LNCaP clone FGC (cell line): ENCODE results near the gene CATSPER4.

Source experiments
- DNase-seq: peaks from one replicate; pipeline ENCODE4 v3.0.0-alpha.2; 2011; ENCODE audit warnings: low read depth
- H3K4me3 ChIP-seq: 2 replicates; pipeline ENCODE4 v1.5.1; 2011; ENCODE audit warnings: mild to moderate bottlenecking, low read depth, low read length, control low read depth
- TF ChIP-seq, protein P1 (sequence below): IDR thresholded peaks from 2 replicates; pipeline ENCODE4 v1.5.1; 2012; ENCODE audit warnings: mild to moderate bottlenecking; ENCODE audit not compliant: control insufficient read depth, insufficient read depth; ENCODE audit errors: extremely low read depth

The CATSPER4 gene

DNA sequence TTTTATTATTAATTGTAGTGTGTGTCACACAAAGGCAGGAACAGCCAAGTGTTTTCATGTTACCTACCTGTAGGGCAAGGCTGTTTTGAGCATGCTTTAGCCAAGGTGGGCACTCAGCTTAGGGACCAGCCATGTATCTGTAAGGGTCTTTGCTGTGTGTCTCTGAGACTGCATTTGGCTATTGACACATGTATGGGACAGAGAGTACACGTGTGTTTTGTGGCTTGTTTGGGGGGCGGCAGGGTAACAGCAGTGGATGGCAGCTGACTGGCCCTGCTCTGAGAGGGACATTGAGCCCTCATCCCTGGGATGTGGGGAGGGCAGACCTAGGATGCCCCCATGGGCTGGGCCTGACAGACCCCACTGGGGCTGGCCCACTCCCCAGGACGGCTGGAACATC lies 6.9 kb downstream of the CATSPER4 start:
- DNase-seq: no peak
- TF ChIP-seq, protein P1, sequence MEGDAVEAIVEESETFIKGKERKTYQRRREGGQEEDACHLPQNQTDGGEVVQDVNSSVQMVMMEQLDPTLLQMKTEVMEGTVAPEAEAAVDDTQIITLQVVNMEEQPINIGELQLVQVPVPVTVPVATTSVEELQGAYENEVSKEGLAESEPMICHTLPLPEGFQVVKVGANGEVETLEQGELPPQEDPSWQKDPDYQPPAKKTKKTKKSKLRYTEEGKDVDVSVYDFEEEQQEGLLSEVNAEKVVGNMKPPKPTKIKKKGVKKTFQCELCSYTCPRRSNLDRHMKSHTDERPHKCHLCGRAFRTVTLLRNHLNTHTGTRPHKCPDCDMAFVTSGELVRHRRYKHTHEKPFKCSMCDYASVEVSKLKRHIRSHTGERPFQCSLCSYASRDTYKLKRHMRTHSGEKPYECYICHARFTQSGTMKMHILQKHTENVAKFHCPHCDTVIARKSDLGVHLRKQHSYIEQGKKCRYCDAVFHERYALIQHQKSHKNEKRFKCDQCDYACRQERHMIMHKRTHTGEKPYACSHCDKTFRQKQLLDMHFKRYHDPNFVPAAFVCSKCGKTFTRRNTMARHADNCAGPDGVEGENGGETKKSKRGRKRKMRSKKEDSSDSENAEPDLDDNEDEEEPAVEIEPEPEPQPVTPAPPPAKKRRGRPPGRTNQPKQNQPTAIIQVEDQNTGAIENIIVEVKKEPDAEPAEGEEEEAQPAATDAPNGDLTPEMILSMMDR: no peak
- H3K4me3 ChIP-seq: no peak overlapping the region

DNA sequence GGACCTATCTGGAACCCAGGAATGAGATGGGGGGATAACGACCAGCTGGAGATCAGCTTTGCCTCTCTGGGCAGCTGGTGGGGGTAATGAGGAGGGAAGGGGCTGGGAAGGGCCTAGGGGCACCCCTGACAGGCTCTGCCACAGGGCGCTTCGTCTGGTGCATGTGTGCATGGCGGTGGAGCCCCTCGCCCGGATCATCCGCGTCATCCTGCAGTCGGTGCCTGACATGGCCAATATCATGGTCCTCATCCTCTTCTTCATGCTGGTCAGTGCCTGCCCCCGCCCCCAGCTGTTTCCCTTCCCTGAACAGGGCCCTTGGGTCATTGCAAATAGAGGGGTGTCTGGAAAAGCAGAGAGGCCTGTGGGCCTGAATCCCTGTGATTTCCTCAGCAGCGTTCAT lies 7.4 kb downstream of the CATSPER4 start:
- TF ChIP-seq, protein P1: no peak
- DNase-seq: no peak
- H3K4me3 ChIP-seq: no peak overlapping the region

DNA sequence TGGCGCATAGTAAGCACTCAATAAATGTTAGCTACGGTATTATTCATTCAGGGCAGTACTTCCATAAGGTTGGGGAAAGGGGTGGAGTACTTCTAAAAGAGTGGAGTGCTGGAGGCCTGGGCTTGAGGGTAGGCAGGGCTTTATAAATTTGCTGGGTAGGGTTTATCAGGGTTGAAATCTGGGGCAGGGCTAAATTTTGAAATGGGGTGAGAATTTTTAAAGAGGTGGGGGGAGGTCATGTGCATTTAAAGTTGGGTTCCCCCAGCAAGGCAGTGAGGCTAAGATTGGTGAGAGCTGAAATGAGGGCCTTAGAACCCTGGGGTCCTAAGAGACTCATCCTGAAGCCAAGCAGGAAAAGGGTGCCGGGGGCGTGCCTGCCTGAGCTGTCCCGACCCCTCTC lies 10.0 kb downstream of the CATSPER4 start:
- TF ChIP-seq, protein P1: no peak
- no peak overlapping the region for H3K4me3 ChIP-seq
- DNase-seq: no peak

DNA sequence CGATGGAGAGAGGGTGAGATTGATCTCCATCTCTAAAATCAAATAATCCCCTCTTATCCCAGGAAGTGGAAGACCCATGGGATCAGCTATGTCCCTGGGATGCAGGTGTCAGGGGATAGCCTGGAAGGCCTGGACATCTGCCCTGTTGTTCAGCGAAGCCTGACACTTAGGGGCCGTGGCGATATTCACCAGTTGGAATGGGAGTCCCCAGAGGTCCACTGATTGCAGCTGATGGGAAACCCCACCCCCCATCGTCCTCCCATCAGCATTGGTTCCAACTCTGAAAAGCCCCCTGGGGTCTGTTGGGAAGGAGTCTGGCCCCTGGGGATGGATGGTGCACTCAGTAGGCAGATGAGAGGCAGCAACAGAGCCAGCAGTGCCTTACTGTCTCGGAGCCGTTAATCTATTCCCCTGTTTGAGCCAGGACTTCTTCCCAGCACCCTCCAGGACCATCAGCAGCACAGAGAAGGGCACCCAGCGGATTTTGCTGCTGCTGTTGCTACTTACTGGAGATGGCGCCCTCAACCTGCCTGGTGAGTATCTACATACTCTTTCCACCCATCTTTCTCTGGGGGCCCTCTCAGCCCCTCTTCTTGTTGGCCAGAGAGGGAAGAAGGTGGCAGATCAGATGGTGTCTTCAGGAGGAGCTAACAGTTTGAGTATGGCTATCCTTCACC lies 13.4 kb downstream of the CATSPER4 start:
- DNase-seq: no peak
- TF ChIP-seq, protein P1: no peak
- no peak overlapping the region for H3K4me3 ChIP-seq

DNA sequence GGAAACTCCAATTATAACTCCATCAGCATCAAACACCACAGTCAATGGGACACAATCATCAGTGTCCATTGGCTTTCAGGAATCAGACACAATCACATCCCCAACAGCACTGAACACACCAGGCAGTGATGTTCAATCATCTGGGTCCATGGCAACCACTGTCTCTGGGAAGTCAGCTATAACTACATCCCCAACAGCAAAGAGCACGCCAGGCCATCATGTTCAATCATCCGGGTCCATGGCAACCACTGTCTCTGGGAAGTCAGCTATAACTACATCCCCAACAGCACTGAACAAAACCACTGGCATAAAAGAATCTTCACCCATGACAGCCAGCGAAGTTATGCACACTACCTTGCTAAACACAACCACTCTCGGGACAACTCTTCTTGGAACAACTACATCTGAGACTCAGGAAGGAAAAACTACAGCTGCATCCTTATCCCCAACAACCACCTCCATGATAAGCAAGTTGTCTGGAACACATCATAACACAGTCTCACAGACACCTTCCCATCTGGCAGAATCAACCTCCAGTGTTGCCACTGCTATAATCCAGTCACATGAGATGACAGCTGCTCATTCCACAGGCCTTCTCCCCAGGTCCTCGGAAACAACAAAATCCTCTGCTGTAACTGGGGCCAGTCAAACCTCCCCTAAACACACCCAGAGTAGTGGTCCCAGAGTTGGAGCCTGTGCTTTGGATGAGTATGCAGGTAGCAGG lies 19.9 kb downstream of the CATSPER4 start:
- TF ChIP-seq, protein P1: no peak
- H3K4me3 ChIP-seq: no peak overlapping the region
- no peak for DNase-seq

DNA sequence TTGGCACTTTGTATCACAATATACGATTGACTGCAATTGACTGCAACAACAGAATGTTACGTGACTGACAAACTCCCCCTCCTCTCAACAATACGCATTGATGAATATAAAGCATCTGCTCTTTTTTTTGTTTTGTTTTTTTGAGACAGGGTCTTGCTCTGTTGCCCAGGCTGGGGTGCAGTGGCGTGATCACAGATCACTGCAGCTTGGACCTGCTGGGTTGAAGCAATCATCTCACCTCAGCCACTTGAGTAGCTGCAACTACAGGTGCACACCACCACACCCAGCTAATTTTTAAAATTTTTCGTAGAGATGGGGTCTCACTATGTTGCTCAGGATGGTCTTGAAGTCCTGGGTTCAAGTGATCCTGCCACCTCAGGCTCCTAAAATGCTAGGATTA lies 22.3 kb downstream of the CATSPER4 start:
- DNase-seq: no peak
- no peak overlapping the region for H3K4me3 ChIP-seq
- TF ChIP-seq, protein P1: no peak
